H9 (cell line): ENCODE measurements around the gene ZNF700. TPM values are rescaled to one million over a fixed set of nuclear protein-coding genes. Genes with fewer than 3 reads are reported as not detected.
"Not testable (repeated sequence)": the region's sequence is repeated elsewhere in the genome, so short reads cannot be mapped to it uniquely, and the experiment has no call there.

Experiments
- DNase-seq: peaks from one replicate; pipeline ENCODE4 v3.0.0-alpha.2; 2017
- H2AFZ ChIP-seq: one replicate; pipeline ENCODE4 v1.6.1; 2013; ENCODE audit warnings: mild to moderate bottlenecking, low read length, control low read depth, moderate library complexity
- H2AK5ac ChIP-seq: 2 replicates; pipeline ENCODE4 v1.6.1; 2013; ENCODE audit warnings: low read length, control low read depth, mixed read lengths; ENCODE audit not compliant: insufficient read length
- H2BK120ac ChIP-seq: one replicate; pipeline ENCODE4 v1.6.1; 2013; ENCODE audit warnings: low read depth, mild to moderate bottlenecking, low read length, control low read depth, inconsistent platforms; ENCODE audit not compliant: poor library complexity, severe bottlenecking
- H2BK12ac ChIP-seq: 2 replicates; pipeline ENCODE4 v1.6.1; 2013; ENCODE audit warnings: low read length, control low read depth, mixed read lengths, low read depth; ENCODE audit not compliant: insufficient read length
- H2BK15ac ChIP-seq: 2 replicates; pipeline ENCODE4 v1.6.1; 2013; ENCODE audit warnings: low read depth, low read length, control low read depth
- H2BK20ac ChIP-seq: one replicate; pipeline ENCODE4 v1.6.1; 2013; ENCODE audit warnings: low read depth, mild to moderate bottlenecking, low read length, control low read depth, inconsistent platforms; ENCODE audit not compliant: poor library complexity, severe bottlenecking
- H2BK5ac ChIP-seq: 2 replicates; pipeline ENCODE4 v1.6.1; 2013; ENCODE audit warnings: low read length, control low read depth, mixed read lengths; ENCODE audit not compliant: insufficient read length
- H3K14ac ChIP-seq: 2 replicates; pipeline ENCODE4 v1.6.1; 2013; ENCODE audit warnings: low read length, control low read depth; ENCODE audit not compliant: insufficient read depth
- H3K18ac ChIP-seq: 2 replicates; pipeline ENCODE4 v1.6.1; 2013; ENCODE audit warnings: low read depth, mild to moderate bottlenecking, mixed read lengths, low read length, control low read depth; ENCODE audit not compliant: insufficient read length
- H3K23ac ChIP-seq: 2 replicates; pipeline ENCODE4 v1.6.1; 2013; ENCODE audit warnings: low read length, control low read depth, mixed read lengths, low read depth; ENCODE audit not compliant: insufficient read length
- H3K23me2 ChIP-seq: 2 replicates; pipeline ENCODE4 v1.6.1; 2013; ENCODE audit warnings: low read depth, mild to moderate bottlenecking, mixed read lengths, low read length, control low read depth; ENCODE audit not compliant: insufficient read length, poor library complexity, severe bottlenecking
- H3K27ac ChIP-seq: 2 replicates; pipeline ENCODE4 v1.5.1; 2013; ENCODE audit warnings: low read length, control low read depth, mixed read lengths, low read depth; ENCODE audit not compliant: insufficient read length
- H3K27me3 ChIP-seq: 2 replicates; pipeline ENCODE4 v1.6.1; 2013; ENCODE audit warnings: low read length, control low read depth, inconsistent platforms; ENCODE audit not compliant: insufficient read depth
- H3K4ac ChIP-seq: 2 replicates; pipeline ENCODE4 v1.6.1; 2013; ENCODE audit warnings: low read depth, mild to moderate bottlenecking, control low read depth, inconsistent platforms, low read length, moderate library complexity
- H3K4me1 ChIP-seq: 2 replicates; pipeline ENCODE4 v1.6.1; 2013; ENCODE audit warnings: low read length, control low read depth, inconsistent platforms; ENCODE audit not compliant: insufficient read depth
- H3K4me2 ChIP-seq: 2 replicates; pipeline ENCODE4 v1.6.1; 2013; ENCODE audit warnings: low read length, control low read depth, mixed read lengths; ENCODE audit not compliant: insufficient read length, insufficient read depth
- H3K56ac ChIP-seq: 2 replicates; pipeline ENCODE4 v1.6.1; 2013; ENCODE audit warnings: low read depth, mild to moderate bottlenecking, mixed read lengths, low read length, control low read depth; ENCODE audit not compliant: insufficient read length
- H3K79me1 ChIP-seq: 2 replicates; pipeline ENCODE4 v1.6.1; 2013; ENCODE audit warnings: low read depth, mild to moderate bottlenecking, moderate library complexity, low read length, control low read depth, inconsistent platforms; ENCODE audit not compliant: insufficient read depth, poor library complexity, severe bottlenecking
- H3K79me2 ChIP-seq: 2 replicates; pipeline ENCODE4 v1.6.1; 2013; ENCODE audit warnings: low read length, control low read depth, inconsistent platforms; ENCODE audit not compliant: insufficient read depth
- H3K9ac ChIP-seq: 2 replicates; pipeline ENCODE4 v1.6.1; 2013; ENCODE audit warnings: low read length, control low read depth, mixed read lengths; ENCODE audit not compliant: insufficient read length; ENCODE audit errors: extremely low read depth
- H3K9me3 ChIP-seq: one replicate; pipeline ENCODE4 v1.6.1; 2013; ENCODE audit warnings: low read depth, low read length, inconsistent platforms; ENCODE audit not compliant: control insufficient read depth
- H3T11ph ChIP-seq: one replicate; pipeline ENCODE4 v1.6.1; 2013; ENCODE audit warnings: mild to moderate bottlenecking, low read length, control low read depth, inconsistent platforms
- H4K20me1 ChIP-seq: one replicate; pipeline ENCODE4 v1.6.1; 2013; ENCODE audit not compliant: control insufficient read depth, insufficient read length, insufficient read depth
- H4K5ac ChIP-seq: 2 replicates; pipeline ENCODE4 v1.6.1; 2013; ENCODE audit warnings: low read depth, mild to moderate bottlenecking, mixed read lengths, low read length, control low read depth; ENCODE audit not compliant: insufficient read length
- H4K8ac ChIP-seq: replicated peaks from 2 replicates; pipeline ENCODE4 v1.6.1; 2013; ENCODE audit warnings: low read length, control low read depth, mixed read lengths, low read depth; ENCODE audit not compliant: insufficient read length
- H4K91ac ChIP-seq: 2 replicates; pipeline ENCODE4 v1.6.1; 2013; ENCODE audit warnings: low read depth, mild to moderate bottlenecking, moderate library complexity, mixed read lengths, low read length, control low read depth; ENCODE audit not compliant: insufficient read length
- H3K27ac Mint-ChIP-seq, 3 experiments: 2 replicates in 2 of 3; 3 replicates in 1 of 3; pipeline ENCODE4 v1.8.0; 2020 to 2021; ENCODE audit warnings: mixed read lengths in 3 of 3, mild to moderate bottlenecking in 1 of 3, moderate library complexity in 1 of 3
- H3K27me3 Mint-ChIP-seq: 2 replicates; pipeline ENCODE4 v1.8.0; 2021; ENCODE audit warnings: low read depth, mild to moderate bottlenecking, moderate library complexity, mixed read lengths
- H3K36me3 Mint-ChIP-seq, 3 experiments: 2 replicates in 2 of 3; 3 replicates in 1 of 3; pipeline ENCODE4 v1.8.0; 2020 to 2021; ENCODE audit warnings: low read depth in 3 of 3, mixed read lengths in 3 of 3; ENCODE audit not compliant: insufficient read depth in 1 of 3
- H3K4me1 Mint-ChIP-seq, 2 experiments: 2 replicates each; pipeline ENCODE4 v1.8.0; 2020; ENCODE audit warnings: mixed read lengths in 2 of 2
- H3K4me3 Mint-ChIP-seq, 2 experiments: 2 replicates in 1 of 2; 3 replicates in 1 of 2; pipeline ENCODE4 v1.8.0; 2020 to 2021; ENCODE audit warnings: mild to moderate bottlenecking in 2 of 2, mixed read lengths in 2 of 2, moderate library complexity in 1 of 2
- H3K9me3 Mint-ChIP-seq, 2 experiments: 2 replicates in 1 of 2; 3 replicates in 1 of 2; pipeline ENCODE4 v1.8.0; 2020; ENCODE audit warnings: mild to moderate bottlenecking in 2 of 2, mixed read lengths in 2 of 2, moderate library complexity in 1 of 2
- WGBS: extraction: QIAGEN DNeasy Blood & Tissue Kit; methylation state at CpG from one replicate; pipeline ENCODE4 v1.1.7; 2013; ENCODE audit warnings: missing lambda C conversion rate, low lambda C conversion rate, mixed read lengths; ENCODE audit not compliant: insufficient read length; ENCODE audit errors: extremely low coverage; 5-methylcytosine and 5-hydroxymethylcytosine counted together
- total RNA-seq: library from RNA; stranded (reverse); gene quantifications from 2 replicates; pipeline ENCODE4 v1.2.1, GENCODE V29; 2021

The ZNF700 gene
- total RNA-seq, 1 experiment from 2014 or later = 9.9 TPM

DNA sequence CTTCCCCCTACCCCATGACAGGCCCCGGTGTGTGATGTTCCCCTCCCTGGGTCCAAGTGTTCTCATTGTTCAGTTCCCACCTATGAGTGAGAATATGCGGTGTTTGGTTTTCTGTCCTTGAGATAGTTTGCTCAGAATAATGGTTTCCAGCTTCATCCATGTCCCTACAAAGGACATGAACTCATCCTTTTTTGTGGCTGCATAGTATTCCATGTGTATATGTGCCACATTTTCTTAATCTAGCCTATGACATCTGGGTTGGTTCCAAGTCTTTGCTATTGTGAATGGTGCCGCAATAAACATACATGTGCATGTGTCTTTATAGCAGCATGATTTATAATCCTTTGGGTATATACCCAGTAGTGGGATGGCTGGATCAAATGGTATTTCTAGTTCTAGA, 13.5 kb downstream of the ZNF700 start:
- Mint-ChIP-seq H3K9me3 (peaks cover 80 to 82% of the 10 kb centered on the region in 2 experiments), H3K36me3 (peaks cover 68 to 79% (median 76%) of the 10 kb centered on the region in 3 experiments)
- H4K20me1 ChIP-seq, H3K79me1 ChIP-seq, H3K23ac ChIP-seq, H2AK5ac ChIP-seq, H3T11ph ChIP-seq, H2AFZ ChIP-seq, H3K27me3 Mint-ChIP-seq, DNase-seq, H3K14ac ChIP-seq, H2BK15ac ChIP-seq, H3K27ac Mint-ChIP-seq, H2BK5ac ChIP-seq, H3K27me3 ChIP-seq, H3K23me2 ChIP-seq, H3K4me2 ChIP-seq, H3K56ac ChIP-seq, H2BK12ac ChIP-seq, H3K18ac ChIP-seq, H3K4me1 Mint-ChIP-seq, H3K4ac ChIP-seq, H2BK20ac ChIP-seq, H3K79me2 ChIP-seq, H3K9ac ChIP-seq, H3K4me3 Mint-ChIP-seq, H4K5ac ChIP-seq, H3K27ac ChIP-seq, H2BK120ac ChIP-seq, H4K91ac ChIP-seq, H3K4me1 ChIP-seq, H4K8ac ChIP-seq: not testable (repeated sequence)
- no CpG with 5 or more reads among the region's 3 CpGs for WGBS
- peaks cover 17% of the 10 kb centered on the region for H3K9me3 ChIP-seq

GRCh38 chr19:11941361-11941887, 16.5 kb downstream of the ZNF700 start:
- no CpG with 5 or more reads among the region's 29 CpGs for WGBS
- H2BK20ac ChIP-seq, H3K23ac ChIP-seq, H3K27me3 ChIP-seq, H4K8ac ChIP-seq, H2BK120ac ChIP-seq, H3K27me3 Mint-ChIP-seq, H2BK5ac ChIP-seq, H3K18ac ChIP-seq, DNase-seq, H3K14ac ChIP-seq, H3K56ac ChIP-seq, H3K27ac Mint-ChIP-seq, H2BK12ac ChIP-seq, H3K4me1 ChIP-seq, H2BK15ac ChIP-seq, H4K5ac ChIP-seq, H3K4me1 Mint-ChIP-seq, H3K4me2 ChIP-seq, H3K4me3 Mint-ChIP-seq, H3K27ac ChIP-seq, H3K79me2 ChIP-seq, H4K20me1 ChIP-seq, H4K91ac ChIP-seq, H3K23me2 ChIP-seq, H3T11ph ChIP-seq, H2AFZ ChIP-seq, H3K4ac ChIP-seq, H3K79me1 ChIP-seq, H2AK5ac ChIP-seq, H3K9ac ChIP-seq: not testable (repeated sequence)
- H3K9me3 ChIP-seq = peaks cover 48% of the 10 kb centered on the region
- Mint-ChIP-seq H3K36me3 (peaks cover 77 to 86% (median 86%) of the 10 kb centered on the region in 3 experiments), H3K9me3 (peaks cover 89 to 93% of the 10 kb centered on the region in 2 experiments)
